ENCODE results near the gene PEAK3. TPM values are rescaled to one million over a fixed set of nuclear protein-coding genes. Genes with fewer than 3 reads are reported as not detected.

The PEAK3 gene
- total RNA-seq, 1 donor from 2014 or later, result 0.77 TPM

GRCh38 chr19:2307518-2308012 is 25.6 kb upstream of the PEAK3 start:
- Histone ChIP-seq H3K36me3 (no peaks in the 10 kb centered on the region), H3K27me3 (ENCODE audit: low read depth) (peaks cover 86% of the 10 kb centered on the region), H3K4me1 (peaks cover 7% of the 10 kb centered on the region), H3K9me3 (replicated peaks) (no peaks in the 10 kb centered on the region), H3K27ac (replicated peaks) (no peak overlapping the region), H3K4me3 (peak overlapping the region; percentile 11)
- TF ChIP-seq, protein P1, sequence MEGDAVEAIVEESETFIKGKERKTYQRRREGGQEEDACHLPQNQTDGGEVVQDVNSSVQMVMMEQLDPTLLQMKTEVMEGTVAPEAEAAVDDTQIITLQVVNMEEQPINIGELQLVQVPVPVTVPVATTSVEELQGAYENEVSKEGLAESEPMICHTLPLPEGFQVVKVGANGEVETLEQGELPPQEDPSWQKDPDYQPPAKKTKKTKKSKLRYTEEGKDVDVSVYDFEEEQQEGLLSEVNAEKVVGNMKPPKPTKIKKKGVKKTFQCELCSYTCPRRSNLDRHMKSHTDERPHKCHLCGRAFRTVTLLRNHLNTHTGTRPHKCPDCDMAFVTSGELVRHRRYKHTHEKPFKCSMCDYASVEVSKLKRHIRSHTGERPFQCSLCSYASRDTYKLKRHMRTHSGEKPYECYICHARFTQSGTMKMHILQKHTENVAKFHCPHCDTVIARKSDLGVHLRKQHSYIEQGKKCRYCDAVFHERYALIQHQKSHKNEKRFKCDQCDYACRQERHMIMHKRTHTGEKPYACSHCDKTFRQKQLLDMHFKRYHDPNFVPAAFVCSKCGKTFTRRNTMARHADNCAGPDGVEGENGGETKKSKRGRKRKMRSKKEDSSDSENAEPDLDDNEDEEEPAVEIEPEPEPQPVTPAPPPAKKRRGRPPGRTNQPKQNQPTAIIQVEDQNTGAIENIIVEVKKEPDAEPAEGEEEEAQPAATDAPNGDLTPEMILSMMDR (IDR thresholded peaks at IDR 0.05; ENCODE audit: borderline replicate concordance), result no peak
- intact Hi-C loops (cut with micrococcal nuclease), result no loop called here
- no peak for DNase-seq

DNA sequence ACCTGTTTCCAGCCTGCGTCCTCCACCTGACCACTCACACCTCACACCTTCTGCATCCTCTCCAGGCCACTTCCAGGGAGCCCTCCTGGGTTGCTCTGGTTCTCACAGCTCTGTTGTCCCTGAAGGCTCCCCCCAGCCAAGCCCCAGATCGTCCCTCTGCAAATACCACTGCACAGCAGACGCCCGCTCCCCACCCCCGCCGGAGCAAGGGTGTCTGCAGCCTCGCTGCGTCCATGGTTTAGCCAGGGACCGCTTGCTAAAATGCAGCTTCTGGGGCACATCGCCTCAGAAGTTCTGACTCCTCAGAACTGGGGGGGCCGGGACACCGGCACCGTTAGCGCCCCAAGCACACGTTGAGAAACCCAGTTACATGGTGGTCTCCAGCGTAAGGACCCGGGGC is 25.0 kb upstream of the PEAK3 start:
- Histone ChIP-seq H3K4me3 (no peak overlapping the region), H3K27ac (replicated peaks) (no peak overlapping the region), H3K4me1 (peaks cover 13% of the 10 kb centered on the region), H3K9me3 (replicated peaks) (no peaks in the 10 kb centered on the region), H3K36me3 (no peaks in the 10 kb centered on the region), H3K27me3 (ENCODE audit: low read depth) (peaks cover 86% of the 10 kb centered on the region)
- TF ChIP-seq, protein P1 (IDR thresholded peaks at IDR 0.05; ENCODE audit: borderline replicate concordance), result no peak
- intact Hi-C loops (cut with micrococcal nuclease), result no loop called here
- DNase-seq, result no peak

GRCh38 chr19:2306281-2306806 is 24.4 kb upstream of the PEAK3 start:
- no peaks in the 10 kb centered on the region for H3K36me3 ChIP-seq
- H3K27me3 ChIP-seq (ENCODE audit: low read depth), result peaks cover 86% of the 10 kb centered on the region
- no peak overlapping the region for H3K27ac ChIP-seq (replicated peaks)
- TF ChIP-seq, protein P1 (IDR thresholded peaks at IDR 0.05; ENCODE audit: borderline replicate concordance), result no peak
- peaks cover 14% of the 10 kb centered on the region for H3K4me1 ChIP-seq
- intact Hi-C loops (cut with micrococcal nuclease), result no loop called here
- H3K9me3 ChIP-seq (replicated peaks), result no peaks in the 10 kb centered on the region
- H3K4me3 ChIP-seq, result no peak overlapping the region
- no peak for DNase-seq

GRCh38 chr19:2305452-2306280 is 23.7 kb upstream of the PEAK3 start:
- TF ChIP-seq, protein P1 (IDR thresholded peaks at IDR 0.05; ENCODE audit: borderline replicate concordance), result no peak
- no peaks in the 10 kb centered on the region for H3K9me3 ChIP-seq (replicated peaks)
- H3K27ac ChIP-seq (replicated peaks), result no peak overlapping the region
- DNase-seq, result no peak
- no peak overlapping the region for H3K4me3 ChIP-seq
- peaks cover 14% of the 10 kb centered on the region for H3K4me1 ChIP-seq
- peaks cover 86% of the 10 kb centered on the region for H3K27me3 ChIP-seq (ENCODE audit: low read depth)
- intact Hi-C loops (cut with micrococcal nuclease), result no loop called here
- H3K36me3 ChIP-seq, result no peaks in the 10 kb centered on the region

DNA sequence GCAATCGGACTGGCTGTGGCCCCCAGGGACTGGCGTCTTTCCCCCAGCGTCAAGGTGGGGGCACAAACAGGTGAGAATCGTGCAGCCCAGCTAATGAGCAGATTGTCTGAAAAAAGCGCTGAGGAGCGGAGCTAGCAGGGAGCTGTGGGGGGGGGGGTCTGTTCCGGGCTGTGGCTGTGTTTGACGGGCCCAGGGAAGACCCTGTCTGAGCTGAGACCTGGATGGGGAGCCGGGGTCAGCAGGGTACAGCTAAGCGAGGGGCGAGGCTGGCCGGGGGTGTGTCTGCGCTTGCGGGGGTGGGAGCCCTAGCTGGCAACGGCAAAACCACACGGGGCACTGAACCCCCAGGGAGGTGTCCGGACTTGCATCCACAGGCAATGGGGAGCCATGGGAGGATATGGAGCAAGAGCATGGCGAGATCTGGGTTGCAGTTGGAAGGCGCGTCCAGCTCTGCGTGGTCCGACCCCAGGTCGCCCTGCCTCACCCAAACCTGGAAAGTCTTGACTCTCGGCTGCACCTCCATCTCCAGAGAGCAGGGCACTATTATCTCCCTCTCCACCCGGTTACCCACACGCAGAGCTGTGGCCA is 21.3 kb upstream of the PEAK3 start:
- peaks cover 14% of the 10 kb centered on the region for H3K4me1 ChIP-seq
- intact Hi-C loops (cut with micrococcal nuclease), result no loop called here
- H3K27ac ChIP-seq (replicated peaks), result no peak overlapping the region
- H3K36me3 ChIP-seq, result no peaks in the 10 kb centered on the region
- H3K27me3 ChIP-seq (ENCODE audit: low read depth), result peaks cover 71% of the 10 kb centered on the region
- H3K4me3 ChIP-seq, result no peak overlapping the region
- no peak for DNase-seq
- TF ChIP-seq, protein P1 (IDR thresholded peaks at IDR 0.05; ENCODE audit: borderline replicate concordance), result no peak
- no peaks in the 10 kb centered on the region for H3K9me3 ChIP-seq (replicated peaks)

Data from left ventricle myocardium inferior (tissue), 1 donor.